GM19099 (cell line): ENCODE data around the gene FCHSD2.

Experiments used
- POLR2A ChIP-seq: IDR thresholded peaks from 3 replicates; pipeline ENCODE4 v1.6.1; 2011; ENCODE audit warnings: low read depth; ENCODE audit not compliant: insufficient read length; ENCODE audit errors: extremely low read depth

The FCHSD2 gene

DNA sequence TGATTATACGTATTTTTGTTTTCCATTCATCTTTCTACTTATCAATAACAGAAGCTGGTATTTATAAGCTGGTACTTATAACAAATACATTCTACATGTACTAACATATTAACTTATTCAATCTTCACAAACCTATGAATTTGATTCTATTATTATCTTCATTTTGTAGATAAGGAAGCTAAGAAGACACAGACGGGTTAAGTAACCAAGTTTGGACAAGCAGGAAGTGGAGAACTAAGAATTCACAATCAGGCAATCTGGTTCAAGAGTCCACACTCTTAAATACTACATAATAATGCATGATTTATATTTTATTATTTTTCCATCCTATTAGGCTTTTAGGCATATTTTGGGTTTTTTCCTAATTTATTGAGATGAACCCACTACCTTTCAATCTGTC is 25.0 kb downstream of the FCHSD2 start:
- no peak for TF ChIP-seq POLR2A

DNA sequence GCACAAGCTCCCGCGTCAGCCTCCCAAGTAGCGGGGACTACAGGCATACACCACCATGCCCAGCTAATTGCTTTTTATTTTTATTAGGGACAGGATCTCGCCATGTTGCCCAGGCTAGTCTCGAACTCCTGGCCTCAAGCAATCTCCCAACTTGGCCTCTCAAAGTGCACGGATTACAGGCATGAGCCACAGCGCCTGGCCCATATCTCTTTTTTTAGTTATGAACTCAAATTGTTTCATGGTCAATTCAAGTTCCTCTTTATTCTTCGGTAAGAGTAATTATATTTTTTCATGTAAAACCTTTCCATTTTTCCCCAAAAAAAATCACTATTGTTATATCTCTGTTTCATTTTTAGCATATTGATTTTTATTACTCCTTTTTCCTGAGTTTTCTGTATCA is 25.5 kb downstream of the FCHSD2 start:
- no peak for TF ChIP-seq POLR2A

DNA sequence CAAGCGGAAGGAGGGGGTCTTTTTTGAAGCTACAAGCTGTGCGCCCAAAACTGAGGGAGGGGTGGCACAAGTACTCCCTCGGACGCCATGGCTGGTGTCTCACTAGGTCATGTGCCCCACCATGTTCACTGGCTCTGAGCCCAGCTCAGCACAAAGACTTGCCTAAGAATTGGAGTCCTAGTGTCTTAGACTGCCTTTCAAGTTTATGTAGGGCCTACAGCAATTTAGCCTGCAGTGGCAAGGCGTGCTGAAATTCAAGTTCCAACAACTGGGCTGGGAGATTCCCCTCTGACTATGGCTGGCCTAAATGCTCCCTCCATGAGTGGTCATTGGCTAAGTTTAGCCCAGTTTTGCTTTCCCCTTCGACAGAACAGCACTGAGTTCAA is 27.3 kb downstream of the FCHSD2 start:
- no peak for TF ChIP-seq POLR2A

DNA sequence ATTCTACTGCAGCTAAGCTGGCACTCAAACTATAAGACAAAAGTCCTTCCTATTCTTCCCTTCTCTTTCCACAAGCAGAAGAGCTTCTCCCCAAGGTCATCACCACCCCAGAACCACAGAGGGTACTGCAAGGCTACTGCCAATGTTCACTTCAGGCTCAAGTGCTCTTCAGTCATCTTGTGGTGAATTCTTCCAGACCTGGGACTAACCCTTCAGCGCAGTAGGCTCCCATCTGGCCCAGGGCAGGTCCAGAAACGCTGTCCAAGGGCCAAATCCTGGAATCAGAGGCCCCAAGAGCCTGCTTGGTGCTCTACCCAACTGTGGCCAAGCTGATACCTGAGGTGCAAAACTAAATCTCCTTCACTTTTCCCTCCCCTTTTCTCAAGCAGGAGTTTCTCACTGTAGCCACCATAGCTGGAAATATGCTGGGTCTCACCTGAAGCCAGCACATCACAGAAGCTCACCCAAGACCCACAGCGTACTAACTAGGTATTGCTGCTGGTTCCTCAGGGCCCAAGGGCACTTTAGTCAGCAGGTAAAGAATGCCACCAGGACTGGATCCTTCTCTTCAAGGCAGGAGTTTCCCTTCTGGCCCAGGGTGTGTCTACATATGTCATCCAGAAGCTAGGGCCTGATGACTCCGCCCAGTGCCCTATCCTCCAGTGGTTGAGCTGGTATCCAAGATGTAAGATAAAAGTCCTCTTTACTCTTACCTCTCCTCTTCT is 27.8 kb downstream of the FCHSD2 start:
- no peak for TF ChIP-seq POLR2A

DNA sequence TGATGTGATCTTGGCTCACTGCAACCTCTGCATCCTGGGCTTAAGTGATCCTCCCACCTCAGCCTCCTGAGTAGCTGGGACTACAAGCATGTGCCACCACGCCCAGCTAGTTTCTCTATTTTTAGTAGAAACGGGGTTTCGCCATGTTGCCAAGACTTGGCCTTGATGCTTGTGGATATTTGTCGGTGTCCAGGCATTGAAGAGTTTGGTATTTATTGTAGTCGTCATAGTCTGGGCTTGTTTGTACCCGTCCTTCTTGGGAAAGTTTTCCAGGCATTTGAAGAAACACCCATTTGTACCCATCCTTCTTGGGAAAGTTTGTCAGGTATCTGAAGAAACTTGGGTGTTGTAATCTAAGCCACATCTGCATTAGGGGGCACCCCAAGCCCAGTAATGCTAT is 28.7 kb downstream of the FCHSD2 start:
- TF ChIP-seq POLR2A, result no peak

DNA sequence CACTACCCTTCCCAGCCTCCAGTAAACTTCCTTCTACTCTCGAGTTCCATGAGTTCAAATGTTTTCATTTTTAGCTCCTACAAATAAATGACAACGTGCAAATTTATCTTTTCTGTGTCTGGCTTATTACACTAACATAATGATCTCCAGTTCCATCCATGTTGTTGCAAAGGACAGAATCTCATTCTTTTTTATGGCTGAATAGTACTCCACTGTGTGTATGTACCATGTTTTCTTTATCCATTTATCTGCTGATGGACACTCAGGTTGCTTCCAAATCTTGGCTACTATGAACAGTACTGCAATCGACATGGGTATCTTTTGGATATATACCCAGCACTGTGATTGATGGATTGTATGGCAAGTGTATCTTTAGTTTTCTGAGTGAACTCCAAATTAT is 34.5 kb downstream of the FCHSD2 start:
- TF ChIP-seq POLR2A, result no peak

DNA sequence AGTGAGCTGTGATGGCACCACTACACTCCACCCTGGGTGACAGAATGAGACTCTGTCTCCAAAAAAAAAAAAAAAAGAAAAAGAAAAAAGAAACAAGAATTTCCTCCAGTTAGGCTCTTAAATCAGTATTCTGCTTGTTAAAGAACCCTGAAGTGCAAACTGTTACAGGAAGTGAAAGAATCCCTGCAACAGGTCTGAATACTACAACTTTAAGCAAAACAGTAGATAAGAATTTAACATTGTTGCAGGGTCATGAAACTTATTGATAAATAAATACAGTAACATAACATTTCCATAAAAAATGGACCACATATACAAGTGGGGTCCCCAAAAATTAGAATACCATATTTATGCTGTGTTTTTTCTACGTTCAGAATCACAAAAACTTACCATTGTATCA is 35.8 kb downstream of the FCHSD2 start:
- no peak for TF ChIP-seq POLR2A

DNA sequence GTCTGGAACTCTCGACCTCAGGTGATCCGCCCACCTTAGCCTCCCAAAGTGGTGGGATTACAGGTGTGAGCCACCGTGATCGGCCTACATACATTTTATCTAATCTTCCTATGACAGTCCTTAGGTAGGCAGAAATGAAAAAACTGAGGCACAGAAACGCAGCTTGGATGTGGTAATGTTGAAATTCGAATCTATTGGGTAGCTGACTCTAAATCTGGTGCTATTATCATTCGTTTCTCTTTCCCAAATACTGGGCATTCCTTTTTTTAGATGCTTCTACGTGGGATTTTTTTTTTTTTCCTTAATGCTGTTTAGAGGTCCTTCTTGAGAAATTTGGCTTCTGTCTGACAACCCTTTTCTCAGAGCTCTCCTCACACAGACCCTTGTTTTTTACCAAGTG is 41.5 kb downstream of the FCHSD2 start:
- TF ChIP-seq POLR2A, result no peak

DNA sequence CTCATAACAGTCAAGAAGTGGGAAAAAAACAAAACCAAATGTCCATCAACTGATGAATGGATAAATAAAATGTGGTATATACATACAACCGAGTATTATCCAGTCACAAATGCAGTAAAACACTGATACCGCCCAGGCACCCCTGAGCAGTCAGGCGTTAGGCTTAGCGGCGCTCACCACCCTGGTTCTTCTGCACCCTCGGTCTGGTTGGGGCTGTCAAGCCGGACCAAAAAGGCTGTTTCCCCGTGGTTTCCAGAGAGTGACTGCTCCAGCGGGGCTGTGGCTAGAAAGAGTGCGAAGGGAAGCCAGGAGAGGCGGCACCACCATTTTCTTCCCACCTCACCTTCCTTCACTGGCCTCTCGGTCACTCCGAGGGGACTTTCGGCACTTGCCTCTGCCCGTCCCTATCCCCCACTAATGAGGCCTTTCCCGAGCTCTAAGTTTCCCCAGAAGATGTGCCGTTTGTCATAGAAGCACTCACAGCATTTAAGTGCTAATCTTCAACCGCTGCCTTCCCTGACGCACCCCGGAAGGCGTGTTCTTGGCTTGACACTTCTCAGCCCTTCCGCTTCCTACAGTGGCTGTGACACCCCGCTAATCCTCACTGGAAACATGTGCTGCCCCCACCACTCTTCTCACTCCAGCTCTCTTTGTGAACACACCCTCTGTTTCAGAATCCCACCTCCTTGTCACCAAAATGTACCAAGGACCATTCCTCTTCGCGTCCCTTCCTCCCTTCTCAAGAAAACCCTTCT is 42.4 kb downstream of the FCHSD2 start:
- TF ChIP-seq POLR2A, result no peak

DNA sequence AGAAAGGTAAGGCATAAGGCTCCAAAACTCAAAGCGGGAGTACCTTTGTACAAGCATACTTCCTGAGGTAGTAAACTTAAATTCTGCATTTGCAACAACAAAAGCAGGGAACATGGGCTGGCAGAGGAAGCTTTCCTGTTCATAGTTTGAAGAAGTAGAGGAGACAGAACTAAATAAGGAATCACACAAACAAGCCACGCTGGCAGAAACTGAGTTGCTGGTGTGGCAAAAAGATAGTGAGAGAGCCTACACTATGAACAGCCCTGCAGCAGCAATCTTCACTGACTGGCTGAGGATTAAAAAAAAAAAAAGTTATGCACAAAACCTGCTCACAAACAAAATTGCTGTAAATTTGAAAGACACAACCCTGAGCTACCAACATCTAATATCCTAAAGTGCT is 46.5 kb downstream of the FCHSD2 start:
- no peak for TF ChIP-seq POLR2A

DNA sequence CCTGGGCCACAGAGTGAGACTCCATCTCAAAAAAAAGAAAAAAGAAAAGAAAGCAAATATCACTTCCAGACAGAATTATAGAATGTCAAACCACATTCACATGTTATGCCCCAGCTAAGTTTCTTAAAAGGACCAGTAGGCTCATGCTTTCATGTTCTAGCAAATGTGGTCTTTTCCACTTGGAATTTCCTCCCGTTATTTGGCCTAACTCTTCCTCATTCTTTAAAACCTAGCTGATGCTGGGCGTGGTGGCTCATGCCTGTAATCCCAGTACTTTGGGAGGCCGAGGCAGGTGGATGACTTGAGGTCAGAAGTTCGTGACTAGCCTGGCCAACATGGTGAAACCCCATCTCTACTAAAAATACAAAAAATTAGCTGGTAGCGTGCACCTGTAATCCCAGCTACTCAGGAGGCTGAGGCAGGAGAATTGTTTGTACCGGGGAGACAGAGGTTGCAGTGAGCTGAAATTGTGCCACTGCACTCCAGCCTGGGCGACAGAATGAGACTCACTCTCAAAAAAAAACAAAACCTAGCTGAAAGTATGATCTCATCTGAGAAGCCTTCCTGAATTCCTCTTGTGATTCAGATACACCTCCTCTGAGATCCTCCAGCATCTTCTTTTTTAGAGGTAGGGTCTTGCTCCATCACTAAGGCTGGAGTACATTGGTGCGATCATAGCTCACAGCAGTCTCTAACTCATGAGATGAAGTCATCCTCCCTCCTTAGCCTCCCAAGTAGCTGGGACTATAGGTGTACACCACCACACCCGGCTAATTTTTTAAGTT is 50.4 kb downstream of the FCHSD2 start:
- no peak for TF ChIP-seq POLR2A

DNA sequence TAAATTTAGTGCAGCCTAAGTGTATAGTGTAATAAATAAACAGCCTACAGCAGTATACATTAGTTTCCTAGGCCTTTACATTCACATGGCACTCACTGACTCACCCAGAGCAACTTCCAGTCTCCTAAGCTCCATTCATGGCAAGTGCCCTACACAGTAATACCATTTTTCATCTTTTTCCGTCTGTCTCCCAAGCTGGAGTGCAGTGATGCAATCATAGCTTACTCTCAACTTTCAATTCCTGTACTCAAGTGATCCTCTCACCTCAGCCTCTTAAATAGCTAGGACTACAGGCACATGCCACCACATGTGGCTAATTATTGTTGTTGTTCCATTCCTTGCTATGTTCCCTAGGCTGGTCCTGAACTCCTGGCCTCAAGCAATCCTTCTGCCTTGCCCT is 54.4 kb downstream of the FCHSD2 start:
- TF ChIP-seq POLR2A, result no peak

DNA sequence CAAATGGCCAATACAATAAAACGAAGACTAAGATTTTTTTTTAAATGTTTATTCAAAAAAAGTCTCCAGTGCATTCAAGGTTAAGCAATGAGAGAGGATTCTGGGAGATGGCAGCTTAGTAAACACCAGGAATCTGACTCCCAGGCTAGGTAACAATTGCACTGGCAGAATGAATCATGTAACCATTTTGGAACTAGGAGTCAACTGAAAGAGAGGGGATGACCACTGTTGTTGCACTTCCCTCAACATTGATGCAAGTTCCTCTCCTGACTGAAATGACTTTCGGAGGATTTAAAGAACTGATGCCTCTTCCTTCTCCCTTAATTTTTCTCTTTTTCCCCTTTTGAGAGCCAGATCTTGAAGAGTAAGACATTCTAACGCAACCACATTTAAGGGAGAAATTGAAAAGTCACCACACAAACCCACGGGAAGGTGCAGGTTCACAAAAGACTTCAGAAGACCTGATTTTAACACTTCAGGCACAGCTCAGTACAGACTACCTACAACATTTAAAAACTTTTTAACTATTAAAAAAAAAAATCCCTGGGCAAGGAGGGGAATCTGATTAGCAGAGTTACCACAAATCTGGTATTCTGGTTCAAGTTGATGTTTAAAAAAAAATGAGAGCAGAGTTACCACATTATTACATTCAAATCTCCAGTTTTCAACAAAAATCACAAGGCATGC is 56.8 kb downstream of the FCHSD2 start:
- no peak for TF ChIP-seq POLR2A

DNA sequence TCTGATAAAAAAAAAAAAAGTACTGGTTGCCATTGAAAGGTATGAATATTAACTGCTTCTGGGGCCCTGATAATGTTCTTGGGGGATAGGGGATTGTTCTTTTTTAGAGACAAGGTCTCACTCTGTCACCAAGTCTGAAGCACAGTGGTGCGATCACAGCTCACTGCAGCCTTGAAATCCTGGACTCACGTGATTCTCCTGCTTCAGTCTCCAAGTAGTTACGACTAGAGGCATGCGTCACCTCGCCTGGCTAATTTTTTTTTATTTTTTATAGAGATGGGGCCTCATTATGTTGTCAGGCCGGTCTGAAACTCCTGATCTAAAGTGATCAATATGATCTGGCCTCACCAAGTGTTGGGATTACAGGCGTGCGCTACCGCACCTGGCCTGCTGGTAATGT is 63.5 kb downstream of the FCHSD2 start:
- TF ChIP-seq POLR2A, result no peak

DNA sequence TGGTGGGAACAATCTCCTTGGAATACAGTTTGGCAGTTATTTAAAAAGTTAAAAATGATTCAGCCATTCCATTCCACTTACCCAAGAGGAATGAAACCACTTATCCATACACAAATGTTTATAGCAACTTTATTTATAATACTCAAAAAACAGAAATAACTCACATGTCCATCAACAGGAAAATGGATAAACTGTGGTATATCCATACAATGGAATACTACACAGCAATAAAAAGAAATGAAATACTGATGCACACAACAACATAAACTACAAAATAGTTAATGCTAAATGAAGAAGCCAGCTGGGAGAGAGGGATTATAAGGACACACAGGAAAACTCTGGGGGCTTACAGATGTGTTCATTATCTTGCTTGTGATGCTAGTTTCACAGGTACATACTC is 64.7 kb downstream of the FCHSD2 start:
- TF ChIP-seq POLR2A, result no peak
